Esophagus muscularis mucosa (tissue), 4 donors: ENCODE measurements around the gene XPC. TPM values are rescaled to one million over a fixed set of nuclear protein-coding genes. Genes with fewer than 3 reads are reported as not detected.
"Not testable (repeated sequence)": the region's sequence is repeated elsewhere in the genome, so short reads cannot be mapped to it uniquely, and the experiment has no call there.

Source experiments
- DNase-seq: peaks from one replicate; pipeline ENCODE4 v3.0.0-alpha.2; 2017; ENCODE audit errors: extremely low spot score
- H3K27ac ChIP-seq, 4 donors: fragments of 200-600 bp; sonication (generic); replicated peaks in 1 of 4; 1 replicate in 3 of 4; 2 replicates in 1 of 4; pipeline ENCODE4 v1.5.1; 2016 to 2019; ENCODE audit warnings: mild to moderate bottlenecking in 1 of 4
- H3K27me3 ChIP-seq, 4 donors: fragments of 200-600 bp; sonication (generic); one replicate each; pipeline versions ENCODE4 v1.5.1 to v1.6.0; 2016 to 2019
- H3K36me3 ChIP-seq, 4 donors: fragments of 200-600 bp; sonication (generic); one replicate each; pipeline ENCODE4 v1.5.1; 2016 to 2019
- H3K4me1 ChIP-seq, 4 donors: fragments of 200-600 bp; sonication (generic); one replicate each; pipeline ENCODE4 v1.5.1; 2016 to 2019
- H3K4me3 ChIP-seq, 4 donors: fragments of 200-600 bp; sonication (generic); 1 replicate in 2 of 4; 2 replicates in 2 of 4; pipeline ENCODE4 v1.5.1; 2016 to 2019; ENCODE audit warnings: mild to moderate bottlenecking in 4 of 4, moderate library complexity in 1 of 4
- H3K9me3 ChIP-seq, 4 donors: fragments of 200-600 bp; sonication (generic); 1 replicate in 3 of 4; 2 replicates in 1 of 4; pipeline ENCODE4 v1.5.1; 2016 to 2019
- EP300 ChIP-seq: sonication (generic); formaldehyde crosslinking; IDR thresholded peaks from one replicate; pipeline ENCODE4 v1.6.1; 2017; ENCODE audit warnings: antibody characterized with exemption
- POLR2A ChIP-seq: fragments of 450-650 bp; IDR thresholded peaks from one replicate; pipeline ENCODE4 v1.6.1; 2017; ENCODE audit warnings: antibody characterized with exemption, moderate library complexity, mild to moderate bottlenecking, low read depth
- POLR2AphosphoS5 ChIP-seq, 2 donors: sonication (generic); formaldehyde crosslinking; IDR thresholded peaks; one replicate each; pipeline ENCODE4 v1.6.1; 2017; ENCODE audit warnings: antibody characterized with exemption in 2 of 2
- WGBS: methylation state at CpG from one replicate; pipeline ENCODE4 v1.1.5; 2018; 5-methylcytosine and 5-hydroxymethylcytosine counted together
- intact Hi-C: fragments of 100-400 bp; cut with DNase I; formaldehyde crosslinking; loops from one replicate; pipeline ENCODE4 v1.15.1; 2023
- total RNA-seq, 4 donors: library from RNA; depleted of rRNA; stranded (reverse); fragments of >200 nt; gene quantifications; one replicate each; pipeline versions ENCODE4 v1.1.0 to v1.2.1, GENCODE V29; 2016
- TF ChIP-seq, protein P1 (sequence below), 3 experiments: fragments of 200-600 bp in 2 of 3; fragments of 450-650 bp in 1 of 3; sonication (generic) in 2 of 3; IDR thresholded peaks; one replicate each; pipeline ENCODE4 v1.5.1; 2017 to 2019; ENCODE audit warnings: antibody characterized with exemption in 3 of 3, mild to moderate bottlenecking in 2 of 3, moderate library complexity in 1 of 3

XPC gene
- total RNA-seq, 4 donors from 2014 or later = 28.9 to 41.9 (median 37.8) TPM

DNA sequence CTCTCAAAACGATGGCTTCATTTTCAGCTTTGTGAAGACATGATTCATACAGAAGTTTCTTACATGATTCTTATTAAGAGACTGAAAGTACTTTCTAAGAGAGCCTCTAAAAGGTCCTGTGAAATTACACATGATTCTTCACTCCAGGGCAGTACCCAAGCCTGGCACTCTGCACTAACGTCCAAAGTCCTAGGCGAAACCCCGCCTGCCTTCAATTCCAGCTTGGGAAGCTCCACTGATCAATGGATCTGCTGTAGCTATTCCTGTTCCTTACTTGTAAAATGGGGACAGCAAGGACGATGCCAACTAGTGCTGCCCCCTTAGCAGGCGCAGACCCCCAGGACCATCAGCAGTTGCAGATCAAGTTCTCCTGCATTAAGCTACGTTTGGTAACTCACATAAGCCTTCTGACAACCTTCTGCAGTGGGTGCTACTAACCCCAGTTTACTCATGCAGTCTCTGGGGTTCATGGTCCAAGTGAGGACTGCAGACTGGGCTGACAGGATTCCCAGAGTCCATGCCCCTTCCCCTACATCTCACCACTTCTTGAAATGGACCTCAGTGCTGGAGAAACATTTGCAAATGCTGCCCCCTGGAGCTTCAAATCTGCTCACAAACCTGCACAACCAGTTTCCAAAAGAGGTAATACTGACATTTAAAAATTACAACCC, 64.3 kb downstream of the XPC start:
- Histone ChIP-seq H3K4me3 (no peak overlapping the region), H3K9me3 (no peaks in the 10 kb centered on the region), H3K27me3 (no peaks in the 10 kb centered on the region), H3K36me3 (peaks cover 15 to 68% (median 56%) of the 10 kb centered on the region in 4 donors), H3K27ac (no peak overlapping the region), H3K4me1 (peaks cover 0 to 10% (median 8%) of the 10 kb centered on the region in 4 donors)
- TF ChIP-seq POLR2AphosphoS5 (IDR thresholded peaks at IDR 0.05) = no peak
- intact Hi-C loops = no loop called here
- WGBS = 93% methylated on average over 7 of the region's 7 CpGs
- no peak for DNase-seq

DNA sequence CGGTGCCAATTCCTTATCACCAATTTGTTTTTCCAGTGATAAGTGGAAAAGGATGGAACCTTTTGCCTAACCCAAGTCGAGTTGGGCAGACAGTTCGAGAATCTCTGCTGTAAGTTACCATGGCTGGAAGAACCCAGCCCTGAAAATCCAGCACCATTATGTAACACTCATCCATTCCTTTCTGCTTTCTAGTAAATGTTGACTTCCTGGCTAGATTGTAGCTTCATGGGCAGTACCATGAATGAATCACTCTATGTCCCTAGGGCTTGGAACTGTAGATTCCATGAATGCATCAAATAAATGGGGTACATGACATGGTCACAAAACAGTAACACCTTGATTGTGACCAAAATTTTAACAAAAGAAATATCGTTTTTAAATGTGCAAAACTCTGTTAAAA, 67.7 kb downstream of the XPC start:
- intact Hi-C loops = no loop called here
- Histone ChIP-seq H3K27ac (no peak overlapping the region), H3K4me1 (no peaks in the 10 kb centered on the region), H3K9me3 (no peaks in the 10 kb centered on the region), H3K27me3 (no peaks in the 10 kb centered on the region), H3K36me3 (peaks cover 9 to 54% (median 46%) of the 10 kb centered on the region in 4 donors), H3K4me3 (no peak overlapping the region)
- no peak for DNase-seq
- WGBS = 91% methylated on average over 4 of the region's 4 CpGs
- TF ChIP-seq EP300 = no peak
- TF ChIP-seq, protein P1, sequence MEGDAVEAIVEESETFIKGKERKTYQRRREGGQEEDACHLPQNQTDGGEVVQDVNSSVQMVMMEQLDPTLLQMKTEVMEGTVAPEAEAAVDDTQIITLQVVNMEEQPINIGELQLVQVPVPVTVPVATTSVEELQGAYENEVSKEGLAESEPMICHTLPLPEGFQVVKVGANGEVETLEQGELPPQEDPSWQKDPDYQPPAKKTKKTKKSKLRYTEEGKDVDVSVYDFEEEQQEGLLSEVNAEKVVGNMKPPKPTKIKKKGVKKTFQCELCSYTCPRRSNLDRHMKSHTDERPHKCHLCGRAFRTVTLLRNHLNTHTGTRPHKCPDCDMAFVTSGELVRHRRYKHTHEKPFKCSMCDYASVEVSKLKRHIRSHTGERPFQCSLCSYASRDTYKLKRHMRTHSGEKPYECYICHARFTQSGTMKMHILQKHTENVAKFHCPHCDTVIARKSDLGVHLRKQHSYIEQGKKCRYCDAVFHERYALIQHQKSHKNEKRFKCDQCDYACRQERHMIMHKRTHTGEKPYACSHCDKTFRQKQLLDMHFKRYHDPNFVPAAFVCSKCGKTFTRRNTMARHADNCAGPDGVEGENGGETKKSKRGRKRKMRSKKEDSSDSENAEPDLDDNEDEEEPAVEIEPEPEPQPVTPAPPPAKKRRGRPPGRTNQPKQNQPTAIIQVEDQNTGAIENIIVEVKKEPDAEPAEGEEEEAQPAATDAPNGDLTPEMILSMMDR (IDR thresholded peaks at IDR 0.05) = no peak
- TF ChIP-seq POLR2AphosphoS5 (IDR thresholded peaks at IDR 0.05) = no peak
- TF ChIP-seq POLR2A = no peak

DNA sequence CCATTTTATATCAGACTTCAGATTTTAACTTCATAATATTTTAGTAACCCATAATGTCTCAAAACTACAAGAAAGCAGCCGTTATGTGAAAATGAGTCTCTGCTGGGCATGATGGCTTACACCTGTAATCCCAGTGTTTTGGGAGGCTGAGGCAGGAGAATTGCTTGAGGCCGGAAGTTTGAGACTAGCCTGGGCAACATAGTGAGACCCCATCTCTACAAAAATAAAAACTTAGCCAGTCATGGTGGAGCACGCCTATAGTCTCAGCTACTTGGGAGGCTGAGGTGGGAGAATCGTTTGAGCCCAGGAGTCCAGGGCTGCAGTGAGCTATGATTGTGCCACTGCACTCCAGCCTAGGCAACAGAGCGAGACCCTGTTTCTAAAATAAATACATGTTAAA, 68.6 kb downstream of the XPC start:
- H3K4me1 ChIP-seq, DNase-seq, H3K27me3 ChIP-seq, intact Hi-C loops, H3K9me3 ChIP-seq, H3K4me3 ChIP-seq, H3K27ac ChIP-seq: not testable (repeated sequence)
- H3K36me3 ChIP-seq = peaks cover 6 to 45% (median 37%) of the 10 kb centered on the region in 4 donors
- WGBS = 96% methylated on average over 5 of the region's 5 CpGs

DNA sequence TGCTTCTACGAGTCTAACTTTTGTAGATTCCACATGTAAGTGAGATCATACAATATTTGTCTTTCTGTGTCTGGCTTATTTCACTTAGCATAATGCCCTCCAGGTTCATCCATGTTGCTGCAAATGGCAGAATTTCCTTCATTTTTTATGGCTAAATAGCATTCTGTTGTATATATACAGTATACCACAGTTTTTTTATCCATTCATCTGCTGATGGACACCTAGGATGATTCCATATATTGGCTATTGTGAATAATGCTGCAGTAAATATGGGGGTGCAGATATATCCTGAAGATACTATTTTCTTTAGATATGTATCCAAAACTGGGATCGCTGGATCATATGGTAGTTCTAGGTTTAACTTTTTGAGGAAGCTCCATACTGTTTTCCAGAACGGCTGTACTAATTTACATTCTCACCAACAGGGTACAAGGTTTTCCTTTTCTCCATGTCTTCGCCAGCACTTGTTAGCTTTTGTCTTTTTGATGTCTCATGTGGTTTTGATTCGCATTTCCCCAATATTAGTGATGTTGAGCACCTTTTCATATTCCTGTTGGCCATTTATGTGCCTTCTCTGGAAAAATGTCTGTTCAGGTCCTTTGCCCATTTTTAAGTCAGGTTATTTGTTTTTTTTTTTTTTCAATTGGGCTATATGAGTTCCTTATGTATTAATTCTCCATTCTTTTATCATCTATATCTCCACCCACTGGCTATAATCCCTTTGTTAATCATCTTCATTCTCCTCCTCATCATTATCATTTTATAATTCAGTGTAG, 80.6 kb downstream of the XPC start:
- intact Hi-C loops = no loop called here
- WGBS = 90% methylated on average over 5 of the region's 5 CpGs

DNA sequence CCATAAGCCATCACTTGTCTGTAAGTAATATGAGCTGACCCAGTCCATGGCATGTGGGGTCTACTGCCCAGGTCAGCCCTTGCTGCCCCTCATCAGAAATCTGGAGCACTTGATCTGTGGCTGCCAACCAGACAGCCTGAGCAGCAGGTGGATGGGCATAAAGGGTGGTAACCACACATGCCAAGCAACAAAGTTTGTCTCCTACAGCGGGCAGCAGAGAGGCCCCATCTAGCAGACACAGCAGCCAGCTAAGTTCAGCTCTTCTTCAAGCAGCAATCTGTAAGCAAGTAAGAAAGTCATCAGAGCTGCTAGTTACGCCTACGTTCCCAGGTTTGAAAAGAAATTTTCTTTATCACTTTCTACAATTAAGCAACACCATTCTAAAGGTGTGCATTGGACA, 81.7 kb downstream of the XPC start:
- Histone ChIP-seq H3K4me3 (no peak overlapping the region), H3K9me3 (peaks cover 0 to 10% (median 0%) of the 10 kb centered on the region in 4 donors), H3K4me1 (no peaks in the 10 kb centered on the region), H3K36me3 (no peaks in the 10 kb centered on the region), H3K27me3 (no peaks in the 10 kb centered on the region), H3K27ac (no peak overlapping the region)
- intact Hi-C loops = no loop called here
- 88% methylated on average over 3 of the region's 3 CpGs for WGBS
- TF ChIP-seq POLR2A = no peak
- TF ChIP-seq, protein P1 (IDR thresholded peaks at IDR 0.05) = no peak
- TF ChIP-seq POLR2AphosphoS5 (IDR thresholded peaks at IDR 0.05) = no peak
- TF ChIP-seq EP300 = no peak
- no peak for DNase-seq

More for the DNA sequence above, 80.6 kb downstream of the XPC start:
- H3K4me3 ChIP-seq = no peak overlapping the region
- H3K9me3 ChIP-seq = peaks cover 0 to 10% (median 0%) of the 10 kb centered on the region in 4 donors
- no peaks in the 10 kb centered on the region for H3K36me3 ChIP-seq
- TF ChIP-seq POLR2A (no peak), POLR2AphosphoS5 (IDR thresholded peaks at IDR 0.05) (no peak), EP300 (no peak)
- TF ChIP-seq, protein P1 (IDR thresholded peaks at IDR 0.05) = no peak
- no peak overlapping the region for H3K27ac ChIP-seq
- H3K27me3 ChIP-seq = no peaks in the 10 kb centered on the region
- DNase-seq = no peak
- no peaks in the 10 kb centered on the region for H3K4me1 ChIP-seq

Other genes with a start within 250 kb of the XPC start
- gene CHCHD4, start 53.7 kb downstream of the XPC start, total RNA-seq = 10 to 100 TPM; 21.2 to 27.0 (median 24.3) TPM
- gene TMEM43, start 53.5 kb downstream of the XPC start, total RNA-seq = 100 to 1,000 TPM; 131 to 208 (median 179) TPM
- gene LSM3, start 216 bp upstream of the XPC start, total RNA-seq = 10 to 100 TPM in 2 of 4 donors, 1 to 10 TPM in 2; 8.0 to 12.0 (median 9.6) TPM
- gene SLC6A6, start 224.0 kb upstream of the XPC start, total RNA-seq = 10 to 100 TPM; 15.0 to 36.2 (median 23.7) TPM